A549 (cell line): ENCODE results near the gene ACACA. TPM values are rescaled to one million over a fixed set of nuclear protein-coding genes. Genes with fewer than 3 reads are reported as not detected.

Experiments
- ATAC-seq, 2 experiments: fragments of 200-7000 bp in 1 of 2; fragments of >200 bp in 1 of 2; cut with Nextera tagmentation in 1 of 2; cut with Tn5 transposase in 1 of 2; 3 replicates each; pipeline versions ENCODE4 v1.8.0 to v1.9.1; 2018 to 2020; ENCODE audit warnings: mild to moderate bottlenecking in 1 of 2, moderate library complexity in 1 of 2
- CTCF ChIA-PET: fragments of 300-600 bp; sonication (Branson Sonifier 250); formaldehyde crosslinking; extraction: SDS; loops from one replicate; lab custom pipeline; 2021; ENCODE audit warnings: antibody characterized with exemption, inconsistent platforms; lab: Yijun Ruan, JAX
- POLR2A ChIA-PET: fragments of 350-600 bp; formaldehyde crosslinking; extraction: SDS; loops from one replicate; lab custom pipeline; 2021; ENCODE audit warnings: antibody characterized with exemption, inconsistent platforms; lab: Yijun Ruan, JAX
- DNase-seq, 2 experiments: peaks; one replicate each; pipeline versions ENCODE4 v3.0.0 to v3.0.0-alpha.2; 2011 to 2016; ENCODE audit warnings: low read depth in 1 of 2, low spot score in 1 of 2
- FAIRE-seq: peaks from 2 replicates; lab custom pipeline; 2011; peaks lifted over from hg19 to GRCh38; lab: Jason Lieb, UNC
- H3K27ac ChIP-seq, 2 experiments: fragments of >200 bp; sonication (Bioruptor Twin); formaldehyde crosslinking; 3 replicates each; pipeline ENCODE4 v1.5.1; 2016 to 2017
- H3K4me1 ChIP-seq: fragments of >200 bp; sonication (Bioruptor Twin); formaldehyde crosslinking; 3 replicates; pipeline ENCODE4 v1.6.1; 2016
- H3K4me2 ChIP-seq: fragments of >200 bp; sonication (Bioruptor Twin); formaldehyde crosslinking; 3 replicates; pipeline ENCODE4 v1.6.1; 2016
- H3K4me3 ChIP-seq: fragments of >200 bp; sonication (Bioruptor Twin); formaldehyde crosslinking; 3 replicates; pipeline ENCODE4 v1.5.1; 2016
- H3K9me3 ChIP-seq: fragments of >200 bp; sonication (Bioruptor Twin); formaldehyde crosslinking; 3 replicates; pipeline ENCODE4 v1.6.1; 2016
- BHLHE40 ChIP-seq: IDR thresholded peaks from 2 replicates; pipeline ENCODE4 v1.6.1; 2012; ENCODE audit warnings: low read depth, low read length, inconsistent platforms
- CBX8 ChIP-seq: fragments of 200-600 bp; sonication (generic); IDR thresholded peaks from 2 replicates; pipeline ENCODE4 v1.6.1; 2016
- CEBPB ChIP-seq, 2 experiments: fragments of >200 bp in 1 of 2; sonication (Bioruptor Twin) in 1 of 2; formaldehyde crosslinking in 1 of 2; IDR thresholded peaks; 2 replicates each; pipeline ENCODE4 v1.6.1; 2012 to 2016
- CHD4 ChIP-seq: fragments of 200-600 bp; sonication (generic); IDR thresholded peaks from 2 replicates; pipeline ENCODE4 v1.6.1; 2016; ENCODE audit warnings: antibody characterized with exemption, mild to moderate bottlenecking, borderline replicate concordance
- EHF ChIP-seq: fragments of 250-450 bp; sonication (Bioruptor Pico); IDR thresholded peaks from 2 replicates; pipeline ENCODE4 v1.5.0; 2020; ENCODE audit warnings: mild to moderate bottlenecking
- ELK1 ChIP-seq: fragments of 150-350 bp; IDR thresholded peaks from 2 replicates; pipeline ENCODE4 v1.6.1; 2014; ENCODE audit warnings: low read depth, mild to moderate bottlenecking, low read length
- FOSB ChIP-seq: fragments of 250-450 bp; sonication (Bioruptor Pico); IDR thresholded peaks from 2 replicates; pipeline ENCODE4 v1.5.0; 2020; ENCODE audit warnings: mild to moderate bottlenecking, moderate library complexity
- FOSL2 ChIP-seq, 2 experiments: fragments of 450-650 bp in 1 of 2; fragments of >200 bp in 1 of 2; sonication (Bioruptor Twin) in 1 of 2; formaldehyde crosslinking; IDR thresholded peaks; 2 replicates each; pipeline versions ENCODE4 v1.5.0 to v1.6.1; 2016 to 2020; ENCODE audit warnings: mild to moderate bottlenecking in 1 of 2, moderate library complexity in 1 of 2
- FOXS1 ChIP-seq: fragments of 250-450 bp; sonication (Bioruptor Pico); IDR thresholded peaks from 2 replicates; pipeline ENCODE4 v1.5.0; 2020; ENCODE audit warnings: mild to moderate bottlenecking, moderate library complexity
- GATA3 ChIP-seq: IDR thresholded peaks from 2 replicates; pipeline ENCODE4 v1.6.1; 2012; ENCODE audit warnings: borderline replicate concordance
- HOXB5 ChIP-seq: fragments of 250-450 bp; sonication (Bioruptor Pico); IDR thresholded peaks from 2 replicates; pipeline ENCODE4 v1.5.0; 2020; ENCODE audit warnings: mild to moderate bottlenecking, moderate library complexity
- JUN ChIP-seq, 2 experiments: fragments of >200 bp; sonication (Bioruptor Twin); formaldehyde crosslinking; IDR thresholded peaks; 2 replicates in 1 of 2; 3 replicates in 1 of 2; pipeline ENCODE4 v1.6.1; 2016 to 2017
- KDM1A ChIP-seq: fragments of 200-600 bp; sonication (generic); IDR thresholded peaks from 2 replicates; pipeline ENCODE4 v1.6.1; 2016; ENCODE audit warnings: low read depth, mild to moderate bottlenecking
- MAFK ChIP-seq: fragments of 450-650 bp; IDR thresholded peaks from 2 replicates; pipeline ENCODE4 v1.6.1; 2014; ENCODE audit not compliant: partially characterized antibody
- MAX ChIP-seq: IDR thresholded peaks from 2 replicates; pipeline ENCODE4 v1.6.1; 2012
- NFE2L2 ChIP-seq: fragments of 150-350 bp; conservative IDR thresholded peaks from 2 replicates; pipeline ENCODE4 v1.6.1; 2014; ENCODE audit warnings: low read length
- NPAS2 ChIP-seq: fragments of 250-450 bp; sonication (Bioruptor Pico); IDR thresholded peaks from 2 replicates; pipeline ENCODE4 v1.8.0; 2022; ENCODE audit warnings: mild to moderate bottlenecking, moderate library complexity, borderline replicate concordance
- NR3C1 ChIP-seq: fragments of >200 bp; sonication (Bioruptor Twin); formaldehyde crosslinking; IDR thresholded peaks from 3 replicates; pipeline ENCODE4 v1.6.1; 2017
- PHF8 ChIP-seq: fragments of 200-600 bp; sonication (generic); IDR thresholded peaks from 2 replicates; pipeline ENCODE4 v1.6.1; 2016; ENCODE audit warnings: low read depth, mild to moderate bottlenecking, antibody characterized with exemption, moderate library complexity, borderline replicate concordance
- POLR2AphosphoS2 ChIP-seq: conservative IDR thresholded peaks from 2 replicates; pipeline ENCODE4 v1.6.1; 2012; ENCODE audit warnings: low read length, improper control_type of control experiment, inconsistent platforms
- RAD21 ChIP-seq, 2 experiments: fragments of >200 bp in 1 of 2; sonication (Bioruptor Twin) in 1 of 2; formaldehyde crosslinking in 1 of 2; IDR thresholded peaks in 1 of 2; conservative IDR thresholded peaks in 1 of 2; 2 replicates in 1 of 2; 3 replicates in 1 of 2; pipeline ENCODE4 v1.6.1; 2012 to 2018; ENCODE audit warnings: inconsistent platforms in 1 of 2
- RFX5 ChIP-seq: fragments of 450-650 bp; IDR thresholded peaks from 2 replicates; pipeline ENCODE4 v1.7.1; 2014; ENCODE audit warnings: antibody characterized with exemption, mild to moderate bottlenecking, moderate library complexity
- RNF2 ChIP-seq: fragments of 200-600 bp; sonication (generic); IDR thresholded peaks from 2 replicates; pipeline ENCODE4 v1.6.1; 2016; ENCODE audit warnings: low read depth, mild to moderate bottlenecking, antibody characterized with exemption, moderate library complexity, borderline replicate concordance
- SMC3 ChIP-seq: fragments of >200 bp; sonication (Bioruptor Twin); formaldehyde crosslinking; IDR thresholded peaks from 3 replicates; pipeline ENCODE4 v1.6.1; 2018; ENCODE audit warnings: inconsistent platforms
- SREBF2 ChIP-seq: fragments of 450-650 bp; IDR thresholded peaks from 2 replicates; pipeline ENCODE4 v1.6.1; 2014; ENCODE audit warnings: mild to moderate bottlenecking, moderate library complexity
- TFCP2L1 ChIP-seq: fragments of 250-450 bp; sonication (Bioruptor Pico); IDR thresholded peaks from 2 replicates; pipeline ENCODE4 v1.5.0; 2021; ENCODE audit warnings: mild to moderate bottlenecking
- TP53 ChIP-seq: fragments of 250-450 bp; sonication (Bioruptor Pico); IDR thresholded peaks from 2 replicates; pipeline ENCODE4 v1.5.0; 2021; ENCODE audit warnings: mild to moderate bottlenecking, moderate library complexity
- ZFP36 ChIP-seq: fragments of 450-650 bp; IDR thresholded peaks from 2 replicates; pipeline ENCODE4 v1.6.1; 2014; ENCODE audit warnings: borderline replicate concordance; ENCODE audit not compliant: partially characterized antibody
- WGBS: methylation state at CpG from one replicate; pipeline ENCODE4 v1.1.6; 2017; ENCODE audit errors: missing lambda C conversion rate; 5-methylcytosine and 5-hydroxymethylcytosine counted together
- polyA plus RNA-seq, 4 experiments: library from polyadenylated mRNA; depleted of rRNA in 3 of 4; stranded (reverse); fragments of >200 nt; fragmentation: RNase III in 1 of 4; extraction: RNeasy Plus Mini Kit Qiagen cat#74134 plus additional on column Dnase treatment in 1 of 4; gene quantifications; 2 replicates in 3 of 4; 3 replicates in 1 of 4; pipeline ENCODE4 v1.2.3, GENCODE V29; 2011 to 2017
- TF ChIP-seq, protein P1 (sequence below): fragments of >200 bp; sonication (Bioruptor Twin); formaldehyde crosslinking; IDR thresholded peaks from 2 replicates; pipeline ENCODE4 v1.6.1; 2016

ACACA gene
- polyA plus RNA-seq, 2 of the 4 experiments (the other 2 are of a cell fraction): 51.8 to 112 TPM

DNA sequence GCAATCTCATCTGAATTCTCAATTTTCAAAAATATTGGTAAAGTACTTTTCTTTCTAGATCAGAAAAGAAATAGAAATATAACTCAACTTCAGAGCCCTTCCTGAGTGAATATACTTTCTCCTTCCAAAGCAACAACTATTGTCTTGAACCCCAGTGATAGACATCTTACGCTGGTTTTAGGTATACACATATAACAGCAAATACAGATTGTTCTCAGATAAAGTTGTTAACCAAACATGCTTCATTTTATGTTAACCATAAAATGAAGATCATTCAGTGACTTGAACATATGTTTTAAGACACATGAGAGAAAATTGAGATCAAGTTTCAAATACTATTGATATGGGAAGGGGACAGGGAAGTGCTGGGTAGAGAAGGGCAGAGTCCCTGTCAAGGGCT, 84.5 kb downstream of the ACACA start:
- ATAC-seq (no peak), DNase-seq (no peak), FAIRE-seq (no peak)
- ChIA-PET CTCF (no interaction called here), POLR2A (no interaction called here)
- no peak overlapping the region for H3K4me2 ChIP-seq
- no peak overlapping the region for H3K27ac ChIP-seq
- WGBS: 96% methylated on average over 1 of the region's 1 CpG
- no peaks in the 10 kb centered on the region for H3K9me3 ChIP-seq
- H3K4me1 ChIP-seq: no peaks in the 10 kb centered on the region
- no peak overlapping the region for H3K4me3 ChIP-seq
- TF ChIP-seq TP53 (CRISPR knock-in tag) (no peak), GATA3 (no peak), PHF8 (no peak), CBX8 (no peak), EHF (CRISPR knock-in tag) (no peak), MAFK (no peak), RAD21 (conservative IDR thresholded peaks at IDR 0.05 in 1 of 2, IDR thresholded peaks at IDR 0.05 in 1 of 2) (no peak), KDM1A (no peak), HOXB5 (CRISPR knock-in tag) (no peak), FOSB (CRISPR knock-in tag) (no peak), RNF2 (no peak), ELK1 (no peak), CEBPB (IDR thresholded peaks at IDR 0.05) (no peak), NFE2L2 (no peak), SREBF2 (no peak), FOSL2 (IDR thresholded peaks at IDR 0.05) (no peak), FOSL2 (CRISPR knock-in tag; IDR thresholded peaks at IDR 0.05) (no peak), BHLHE40 (no peak), TFCP2L1 (CRISPR knock-in tag) (no peak), NR3C1 (no peak)
- TF ChIP-seq, protein P1, sequence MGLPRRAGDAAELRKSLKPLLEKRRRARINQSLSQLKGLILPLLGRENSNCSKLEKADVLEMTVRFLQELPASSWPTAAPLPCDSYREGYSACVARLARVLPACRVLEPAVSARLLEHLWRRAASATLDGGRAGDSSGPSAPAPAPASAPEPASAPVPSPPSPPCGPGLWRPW: no peak

- CTCF ChIA-PET: interaction anchor here (1.2 to 1.3 kb wide), 2 partner anchors 11 to 48 kb away, joined by 3 to 4 read pairs; no protein-coding TSS in a partner anchor
- Histone ChIP-seq H3K27ac (no peak overlapping the region), H3K4me2 (no peak overlapping the region), H3K4me3 (no peak overlapping the region), H3K4me1 (no peaks in the 10 kb centered on the region), H3K9me3 (no peaks in the 10 kb centered on the region)
- FAIRE-seq: no peak
- no peak for DNase-seq
- WGBS: 70% methylated on average over 3 of the region's 3 CpGs
- POLR2A ChIA-PET: interaction anchor here (1.6 kb wide), 1 partner anchor 40 kb away, joined by 3 read pairs; no protein-coding TSS in a partner anchor
- TF ChIP-seq NPAS2 (CRISPR knock-in tag): no peak
- TF ChIP-seq POLR2AphosphoS2: no peak
- no peak for TF ChIP-seq FOXS1 (CRISPR knock-in tag)
- TF ChIP-seq GATA3: no peak
- TF ChIP-seq SMC3: no peak
- TF ChIP-seq EHF (CRISPR knock-in tag): no peak
- no peak for TF ChIP-seq CBX8
- TF ChIP-seq RFX5: no peak
- no peak for TF ChIP-seq FOSB (CRISPR knock-in tag)
- no peak for TF ChIP-seq ZFP36
- TF ChIP-seq MAX: no peak
- no peak for TF ChIP-seq NR3C1
- TF ChIP-seq JUN (IDR thresholded peaks at IDR 0.05): no peak
- no peak for TF ChIP-seq RAD21 (conservative IDR thresholded peaks at IDR 0.05 in 1 of 2, IDR thresholded peaks at IDR 0.05 in 1 of 2)
- no peak for TF ChIP-seq CHD4
- no peak for ATAC-seq
Observed at GRCh38 chr17:37318931-37319594, 87.6 kb downstream of the ACACA start.
